Uterus (tissue), 2 donors: ENCODE results near the gene CCND1.

Source experiments
- POLR2A ChIP-seq, 2 donors: fragments of 450-650 bp; IDR thresholded peaks; one replicate each; pipeline ENCODE4 v1.6.1; 2016; ENCODE audit warnings: antibody characterized with exemption in 2 of 2, mild to moderate bottlenecking in 1 of 2, moderate library complexity in 1 of 2
- TF ChIP-seq, protein P1 (sequence below), 4 experiments: fragments of 200-600 bp in 2 of 4; fragments of 450-650 bp in 2 of 4; sonication (generic) in 2 of 4; IDR thresholded peaks; one replicate each; pipeline ENCODE4 v1.5.1; 2016 to 2019; ENCODE audit warnings: antibody characterized with exemption in 4 of 4, mild to moderate bottlenecking in 2 of 4, moderate library complexity in 1 of 4

DNA sequence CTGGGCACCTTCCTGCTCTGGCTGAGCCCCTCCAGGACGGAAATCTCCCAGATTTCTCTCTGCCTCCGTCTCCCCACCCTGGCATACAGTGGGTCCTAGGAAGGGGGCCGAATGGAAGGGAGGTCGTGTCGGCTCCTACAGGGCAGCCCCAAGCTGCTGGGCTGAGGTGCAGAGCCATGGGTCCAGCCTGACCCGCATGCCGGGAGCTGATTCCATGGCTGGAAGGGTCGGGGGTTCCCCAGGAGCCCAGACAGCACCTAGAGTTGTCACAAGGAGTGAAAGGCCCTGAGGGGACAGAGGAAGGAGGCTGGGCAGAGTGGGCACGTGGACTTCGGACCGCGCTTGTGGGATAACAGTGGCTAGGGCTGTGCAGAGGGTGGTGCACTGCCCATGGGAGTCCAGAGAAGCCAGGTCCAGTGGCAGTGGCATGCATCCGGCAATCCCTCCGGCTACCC, 16.5 kb downstream of the CCND1 start:
- TF ChIP-seq, protein P1, sequence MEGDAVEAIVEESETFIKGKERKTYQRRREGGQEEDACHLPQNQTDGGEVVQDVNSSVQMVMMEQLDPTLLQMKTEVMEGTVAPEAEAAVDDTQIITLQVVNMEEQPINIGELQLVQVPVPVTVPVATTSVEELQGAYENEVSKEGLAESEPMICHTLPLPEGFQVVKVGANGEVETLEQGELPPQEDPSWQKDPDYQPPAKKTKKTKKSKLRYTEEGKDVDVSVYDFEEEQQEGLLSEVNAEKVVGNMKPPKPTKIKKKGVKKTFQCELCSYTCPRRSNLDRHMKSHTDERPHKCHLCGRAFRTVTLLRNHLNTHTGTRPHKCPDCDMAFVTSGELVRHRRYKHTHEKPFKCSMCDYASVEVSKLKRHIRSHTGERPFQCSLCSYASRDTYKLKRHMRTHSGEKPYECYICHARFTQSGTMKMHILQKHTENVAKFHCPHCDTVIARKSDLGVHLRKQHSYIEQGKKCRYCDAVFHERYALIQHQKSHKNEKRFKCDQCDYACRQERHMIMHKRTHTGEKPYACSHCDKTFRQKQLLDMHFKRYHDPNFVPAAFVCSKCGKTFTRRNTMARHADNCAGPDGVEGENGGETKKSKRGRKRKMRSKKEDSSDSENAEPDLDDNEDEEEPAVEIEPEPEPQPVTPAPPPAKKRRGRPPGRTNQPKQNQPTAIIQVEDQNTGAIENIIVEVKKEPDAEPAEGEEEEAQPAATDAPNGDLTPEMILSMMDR (IDR thresholded peaks at IDR 0.05): no peak
- no peak for TF ChIP-seq POLR2A (IDR thresholded peaks at IDR 0.05)
